H9 (cell line): Measurements from ENCODE around the gene ROBO2. TPM values are rescaled to one million over a fixed set of nuclear protein-coding genes. Genes with fewer than 3 reads are reported as not detected.

Experiments
- DNase-seq: peaks from one replicate; pipeline ENCODE4 v3.0.0-alpha.2; 2017
- H2AFZ ChIP-seq: one replicate; pipeline ENCODE4 v1.6.1; 2013; ENCODE audit warnings: mild to moderate bottlenecking, low read length, control low read depth, moderate library complexity
- H2AK5ac ChIP-seq: 2 replicates; pipeline ENCODE4 v1.6.1; 2013; ENCODE audit warnings: low read length, control low read depth, mixed read lengths; ENCODE audit not compliant: insufficient read length
- H2BK120ac ChIP-seq: one replicate; pipeline ENCODE4 v1.6.1; 2013; ENCODE audit warnings: low read depth, mild to moderate bottlenecking, low read length, control low read depth, inconsistent platforms; ENCODE audit not compliant: poor library complexity, severe bottlenecking
- H2BK12ac ChIP-seq: 2 replicates; pipeline ENCODE4 v1.6.1; 2013; ENCODE audit warnings: low read length, control low read depth, mixed read lengths, low read depth; ENCODE audit not compliant: insufficient read length
- H2BK15ac ChIP-seq: 2 replicates; pipeline ENCODE4 v1.6.1; 2013; ENCODE audit warnings: low read depth, low read length, control low read depth
- H2BK20ac ChIP-seq: one replicate; pipeline ENCODE4 v1.6.1; 2013; ENCODE audit warnings: low read depth, mild to moderate bottlenecking, low read length, control low read depth, inconsistent platforms; ENCODE audit not compliant: poor library complexity, severe bottlenecking
- H2BK5ac ChIP-seq: 2 replicates; pipeline ENCODE4 v1.6.1; 2013; ENCODE audit warnings: low read length, control low read depth, mixed read lengths; ENCODE audit not compliant: insufficient read length
- H3K14ac ChIP-seq: 2 replicates; pipeline ENCODE4 v1.6.1; 2013; ENCODE audit warnings: low read length, control low read depth; ENCODE audit not compliant: insufficient read depth
- H3K18ac ChIP-seq: 2 replicates; pipeline ENCODE4 v1.6.1; 2013; ENCODE audit warnings: low read depth, mild to moderate bottlenecking, mixed read lengths, low read length, control low read depth; ENCODE audit not compliant: insufficient read length
- H3K23ac ChIP-seq: 2 replicates; pipeline ENCODE4 v1.6.1; 2013; ENCODE audit warnings: low read length, control low read depth, mixed read lengths, low read depth; ENCODE audit not compliant: insufficient read length
- H3K23me2 ChIP-seq: 2 replicates; pipeline ENCODE4 v1.6.1; 2013; ENCODE audit warnings: low read depth, mild to moderate bottlenecking, mixed read lengths, low read length, control low read depth; ENCODE audit not compliant: insufficient read length, poor library complexity, severe bottlenecking
- H3K27ac ChIP-seq: 2 replicates; pipeline ENCODE4 v1.5.1; 2013; ENCODE audit warnings: low read length, control low read depth, mixed read lengths, low read depth; ENCODE audit not compliant: insufficient read length
- H3K27me3 ChIP-seq: 2 replicates; pipeline ENCODE4 v1.6.1; 2013; ENCODE audit warnings: low read length, control low read depth, inconsistent platforms; ENCODE audit not compliant: insufficient read depth
- H3K4ac ChIP-seq: 2 replicates; pipeline ENCODE4 v1.6.1; 2013; ENCODE audit warnings: low read depth, mild to moderate bottlenecking, control low read depth, inconsistent platforms, low read length, moderate library complexity
- H3K4me1 ChIP-seq: 2 replicates; pipeline ENCODE4 v1.6.1; 2013; ENCODE audit warnings: low read length, control low read depth, inconsistent platforms; ENCODE audit not compliant: insufficient read depth
- H3K4me2 ChIP-seq: 2 replicates; pipeline ENCODE4 v1.6.1; 2013; ENCODE audit warnings: low read length, control low read depth, mixed read lengths; ENCODE audit not compliant: insufficient read length, insufficient read depth
- H3K56ac ChIP-seq: 2 replicates; pipeline ENCODE4 v1.6.1; 2013; ENCODE audit warnings: low read depth, mild to moderate bottlenecking, mixed read lengths, low read length, control low read depth; ENCODE audit not compliant: insufficient read length
- H3K79me1 ChIP-seq: 2 replicates; pipeline ENCODE4 v1.6.1; 2013; ENCODE audit warnings: low read depth, mild to moderate bottlenecking, moderate library complexity, low read length, control low read depth, inconsistent platforms; ENCODE audit not compliant: insufficient read depth, poor library complexity, severe bottlenecking
- H3K79me2 ChIP-seq: 2 replicates; pipeline ENCODE4 v1.6.1; 2013; ENCODE audit warnings: low read length, control low read depth, inconsistent platforms; ENCODE audit not compliant: insufficient read depth
- H3K9ac ChIP-seq: 2 replicates; pipeline ENCODE4 v1.6.1; 2013; ENCODE audit warnings: low read length, control low read depth, mixed read lengths; ENCODE audit not compliant: insufficient read length; ENCODE audit errors: extremely low read depth
- H3K9me3 ChIP-seq: one replicate; pipeline ENCODE4 v1.6.1; 2013; ENCODE audit warnings: low read depth, low read length, inconsistent platforms; ENCODE audit not compliant: control insufficient read depth
- H3T11ph ChIP-seq: one replicate; pipeline ENCODE4 v1.6.1; 2013; ENCODE audit warnings: mild to moderate bottlenecking, low read length, control low read depth, inconsistent platforms
- H4K20me1 ChIP-seq: one replicate; pipeline ENCODE4 v1.6.1; 2013; ENCODE audit not compliant: control insufficient read depth, insufficient read length, insufficient read depth
- H4K5ac ChIP-seq: 2 replicates; pipeline ENCODE4 v1.6.1; 2013; ENCODE audit warnings: low read depth, mild to moderate bottlenecking, mixed read lengths, low read length, control low read depth; ENCODE audit not compliant: insufficient read length
- H4K8ac ChIP-seq: replicated peaks from 2 replicates; pipeline ENCODE4 v1.6.1; 2013; ENCODE audit warnings: low read length, control low read depth, mixed read lengths, low read depth; ENCODE audit not compliant: insufficient read length
- H4K91ac ChIP-seq: 2 replicates; pipeline ENCODE4 v1.6.1; 2013; ENCODE audit warnings: low read depth, mild to moderate bottlenecking, moderate library complexity, mixed read lengths, low read length, control low read depth; ENCODE audit not compliant: insufficient read length
- H3K27ac Mint-ChIP-seq, 3 experiments: 2 replicates in 2 of 3; 3 replicates in 1 of 3; pipeline ENCODE4 v1.8.0; 2020 to 2021; ENCODE audit warnings: mixed read lengths in 3 of 3, mild to moderate bottlenecking in 1 of 3, moderate library complexity in 1 of 3
- H3K27me3 Mint-ChIP-seq: 2 replicates; pipeline ENCODE4 v1.8.0; 2021; ENCODE audit warnings: low read depth, mild to moderate bottlenecking, moderate library complexity, mixed read lengths
- H3K36me3 Mint-ChIP-seq, 3 experiments: 2 replicates in 2 of 3; 3 replicates in 1 of 3; pipeline ENCODE4 v1.8.0; 2020 to 2021; ENCODE audit warnings: low read depth in 3 of 3, mixed read lengths in 3 of 3; ENCODE audit not compliant: insufficient read depth in 1 of 3
- H3K4me1 Mint-ChIP-seq, 2 experiments: 2 replicates each; pipeline ENCODE4 v1.8.0; 2020; ENCODE audit warnings: mixed read lengths in 2 of 2
- H3K4me3 Mint-ChIP-seq, 2 experiments: 2 replicates in 1 of 2; 3 replicates in 1 of 2; pipeline ENCODE4 v1.8.0; 2020 to 2021; ENCODE audit warnings: mild to moderate bottlenecking in 2 of 2, mixed read lengths in 2 of 2, moderate library complexity in 1 of 2
- H3K9me3 Mint-ChIP-seq, 2 experiments: 2 replicates in 1 of 2; 3 replicates in 1 of 2; pipeline ENCODE4 v1.8.0; 2020; ENCODE audit warnings: mild to moderate bottlenecking in 2 of 2, mixed read lengths in 2 of 2, moderate library complexity in 1 of 2
- WGBS: extraction: QIAGEN DNeasy Blood & Tissue Kit; methylation state at CpG from one replicate; pipeline ENCODE4 v1.1.7; 2013; ENCODE audit warnings: missing lambda C conversion rate, low lambda C conversion rate, mixed read lengths; ENCODE audit not compliant: insufficient read length; ENCODE audit errors: extremely low coverage; 5-methylcytosine and 5-hydroxymethylcytosine counted together
- total RNA-seq: library from RNA; stranded (reverse); gene quantifications from 2 replicates; pipeline ENCODE4 v1.2.1, GENCODE V29; 2021
- TF ChIP-seq, protein P1 (sequence below): fragments of 200-600 bp; sonication (generic); conservative IDR thresholded peaks from 3 replicates; pipeline ENCODE4 v1.8.0; 2021; ENCODE audit warnings: antibody characterized with exemption, mild to moderate bottlenecking

Gene ROBO2
- total RNA-seq, 1 experiment from 2014 or later = 2.3 TPM

DNA sequence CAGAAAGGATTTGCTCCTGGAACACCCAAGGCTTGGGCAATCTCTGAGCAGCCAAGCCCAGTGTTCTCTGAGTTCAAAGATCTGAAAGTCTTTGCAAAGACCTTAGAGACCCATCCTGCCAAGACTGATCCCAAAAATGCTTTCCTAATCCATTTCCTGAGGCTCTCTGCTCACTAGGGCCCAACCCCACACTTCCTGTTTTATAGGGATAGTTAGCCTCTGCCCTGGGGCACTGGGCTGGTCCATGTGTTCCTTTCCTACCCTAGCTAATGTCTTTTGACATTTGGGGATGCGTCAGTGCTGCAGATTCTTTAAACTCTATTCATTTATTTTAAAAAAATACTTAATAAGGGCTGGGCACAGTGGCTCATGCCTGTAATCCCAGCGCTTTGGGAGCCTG is 372.7 kb downstream of the ROBO2 start:
- no peak overlapping the region for H2BK12ac ChIP-seq
- no peak for DNase-seq
- H3K27ac Mint-ChIP-seq = no peak overlapping the region
- no peaks in the 10 kb centered on the region for H3K9me3 Mint-ChIP-seq
- H3K9ac ChIP-seq = no peak overlapping the region
- H3K4me3 Mint-ChIP-seq = no peak overlapping the region
- H3K27me3 ChIP-seq = no peaks in the 10 kb centered on the region
- no peak overlapping the region for H2BK5ac ChIP-seq
- TF ChIP-seq, protein P1, sequence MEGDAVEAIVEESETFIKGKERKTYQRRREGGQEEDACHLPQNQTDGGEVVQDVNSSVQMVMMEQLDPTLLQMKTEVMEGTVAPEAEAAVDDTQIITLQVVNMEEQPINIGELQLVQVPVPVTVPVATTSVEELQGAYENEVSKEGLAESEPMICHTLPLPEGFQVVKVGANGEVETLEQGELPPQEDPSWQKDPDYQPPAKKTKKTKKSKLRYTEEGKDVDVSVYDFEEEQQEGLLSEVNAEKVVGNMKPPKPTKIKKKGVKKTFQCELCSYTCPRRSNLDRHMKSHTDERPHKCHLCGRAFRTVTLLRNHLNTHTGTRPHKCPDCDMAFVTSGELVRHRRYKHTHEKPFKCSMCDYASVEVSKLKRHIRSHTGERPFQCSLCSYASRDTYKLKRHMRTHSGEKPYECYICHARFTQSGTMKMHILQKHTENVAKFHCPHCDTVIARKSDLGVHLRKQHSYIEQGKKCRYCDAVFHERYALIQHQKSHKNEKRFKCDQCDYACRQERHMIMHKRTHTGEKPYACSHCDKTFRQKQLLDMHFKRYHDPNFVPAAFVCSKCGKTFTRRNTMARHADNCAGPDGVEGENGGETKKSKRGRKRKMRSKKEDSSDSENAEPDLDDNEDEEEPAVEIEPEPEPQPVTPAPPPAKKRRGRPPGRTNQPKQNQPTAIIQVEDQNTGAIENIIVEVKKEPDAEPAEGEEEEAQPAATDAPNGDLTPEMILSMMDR = no peak
- no peaks in the 10 kb centered on the region for H3K4me1 Mint-ChIP-seq
- no peak overlapping the region for H3K18ac ChIP-seq
- no peak overlapping the region for H4K5ac ChIP-seq
- no peak overlapping the region for H2BK120ac ChIP-seq
- no peaks in the 10 kb centered on the region for H3K79me1 ChIP-seq
- H3K23ac ChIP-seq = no peak overlapping the region
- no peaks in the 10 kb centered on the region for H3K9me3 ChIP-seq
- H3T11ph ChIP-seq = no peak overlapping the region
- H3K4me1 ChIP-seq = no peaks in the 10 kb centered on the region; the same call in 1 of the 2 replicates
- no peak overlapping the region for H3K4ac ChIP-seq
- H3K27me3 Mint-ChIP-seq = no peaks in the 10 kb centered on the region
- H3K36me3 Mint-ChIP-seq = no peaks in the 10 kb centered on the region
- H3K79me2 ChIP-seq = no peaks in the 10 kb centered on the region
- no CpG with 5 or more reads among the region's 2 CpGs for WGBS
- no peak overlapping the region for H3K27ac ChIP-seq
- no peak overlapping the region for H2AFZ ChIP-seq
- no peak overlapping the region for H4K91ac ChIP-seq
- no peak overlapping the region for H4K8ac ChIP-seq
- no peaks in the 10 kb centered on the region for H4K20me1 ChIP-seq
- no peak overlapping the region for H3K56ac ChIP-seq
- no peak overlapping the region for H2BK20ac ChIP-seq
- no peak overlapping the region for H3K4me2 ChIP-seq
- H3K23me2 ChIP-seq = no peaks in the 10 kb centered on the region
- H3K14ac ChIP-seq = no peak overlapping the region
- no peak overlapping the region for H2BK15ac ChIP-seq
- no peak overlapping the region for H2AK5ac ChIP-seq
